Effector memory CD8-positive, alpha-beta T cell (primary cell): ENCODE data around the gene SH3RF3.

Experiments
- ATAC-seq: fragments of 150-1000 bp; cut with Tn5 transposase; replicated peaks from 2 replicates; pipeline ENCODE4 v1.10.0; 2021; ENCODE audit warnings: mild to moderate bottlenecking, moderate library complexity
- DNase-seq, 3 experiments: peaks; one replicate each; pipeline ENCODE4 v3.0.0; 2021
- H3K27ac Mint-ChIP-seq, 2 donors: one replicate each; pipeline ENCODE4 v1.8.0; 2022; ENCODE audit warnings: mild to moderate bottlenecking in 2 of 2, mixed read lengths in 2 of 2, moderate library complexity in 2 of 2
- H3K27me3 Mint-ChIP-seq, 2 donors: one replicate each; pipeline ENCODE4 v1.8.0; 2022; ENCODE audit warnings: mixed read lengths in 2 of 2
- H3K36me3 Mint-ChIP-seq: one replicate; pipeline ENCODE4 v1.8.0; 2022; ENCODE audit warnings: mild to moderate bottlenecking, moderate library complexity, mixed read lengths; ENCODE audit not compliant: insufficient read depth
- H3K4me1 Mint-ChIP-seq, 2 donors: one replicate each; pipeline ENCODE4 v1.8.0; 2022; ENCODE audit warnings: low read depth in 2 of 2, mixed read lengths in 2 of 2
- H3K4me3 Mint-ChIP-seq, 2 donors: one replicate each; pipeline ENCODE4 v1.8.0; 2022; ENCODE audit warnings: mild to moderate bottlenecking in 2 of 2, mixed read lengths in 2 of 2, moderate library complexity in 2 of 2
- H3K9me3 Mint-ChIP-seq, 2 donors: one replicate each; pipeline ENCODE4 v1.8.0; 2022; ENCODE audit warnings: mixed read lengths in 2 of 2

SH3RF3 gene

DNA sequence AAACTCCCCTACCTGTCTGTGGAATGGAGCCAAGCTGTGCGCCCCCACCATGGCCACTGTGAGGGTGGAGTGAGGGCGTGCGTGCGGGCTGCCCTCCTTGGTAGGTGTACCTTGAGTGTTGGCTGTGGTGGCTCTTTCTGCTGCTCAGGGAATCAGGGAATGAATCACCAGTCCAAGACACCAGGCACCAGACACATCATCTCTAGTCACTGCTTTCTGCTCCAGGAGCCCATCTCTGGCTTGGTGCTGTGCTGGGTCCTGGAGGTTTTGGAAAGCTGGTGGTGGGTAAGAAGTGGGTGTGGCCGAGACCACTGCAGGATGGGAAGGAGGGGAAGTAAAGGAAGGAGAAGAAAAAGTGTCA is 274.8 kb downstream of the SH3RF3 start:
- peaks cover 29 to 53% of the 10 kb centered on the region in 2 donors for H3K27me3 Mint-ChIP-seq
- peak overlapping the region in 1 of 2 donors; percentile 4 for H3K27ac Mint-ChIP-seq
- H3K9me3 Mint-ChIP-seq: no peaks in the 10 kb centered on the region
- H3K36me3 Mint-ChIP-seq: no peaks in the 10 kb centered on the region
- peaks cover 0 to 3% of the 10 kb centered on the region in 2 donors for H3K4me1 Mint-ChIP-seq
- no peak for ATAC-seq
- H3K4me3 Mint-ChIP-seq: no peak overlapping the region
- no peak for DNase-seq

DNA sequence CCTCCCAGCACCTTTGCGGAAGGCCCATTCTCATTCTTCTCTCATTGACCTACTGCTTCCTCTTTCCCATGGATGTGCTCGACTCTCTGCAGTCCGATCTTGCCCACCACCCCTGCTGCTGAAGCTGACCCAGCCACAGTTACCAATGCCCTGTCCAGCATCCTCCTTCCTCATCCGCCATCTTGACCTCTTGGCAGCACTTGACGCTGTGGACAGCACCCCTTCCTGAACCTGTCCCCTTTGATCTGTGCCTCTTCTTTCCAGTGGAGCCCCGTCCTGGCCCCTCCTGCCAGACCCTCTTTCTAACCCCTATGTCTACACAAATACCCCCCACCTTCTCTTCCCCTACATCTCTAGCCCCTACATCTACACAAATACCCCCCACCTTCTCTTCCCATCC is 275.7 kb downstream of the SH3RF3 start:
- Mint-ChIP-seq H3K4me1 (peaks cover 0 to 3% of the 10 kb centered on the region in 2 donors), H3K4me3 (no peak overlapping the region), H3K9me3 (no peaks in the 10 kb centered on the region), H3K27me3 (peaks cover 26 to 48% of the 10 kb centered on the region in 2 donors), H3K36me3 (no peaks in the 10 kb centered on the region), H3K27ac (no peak overlapping the region)
- no peak for DNase-seq
- ATAC-seq: no peak

DNA sequence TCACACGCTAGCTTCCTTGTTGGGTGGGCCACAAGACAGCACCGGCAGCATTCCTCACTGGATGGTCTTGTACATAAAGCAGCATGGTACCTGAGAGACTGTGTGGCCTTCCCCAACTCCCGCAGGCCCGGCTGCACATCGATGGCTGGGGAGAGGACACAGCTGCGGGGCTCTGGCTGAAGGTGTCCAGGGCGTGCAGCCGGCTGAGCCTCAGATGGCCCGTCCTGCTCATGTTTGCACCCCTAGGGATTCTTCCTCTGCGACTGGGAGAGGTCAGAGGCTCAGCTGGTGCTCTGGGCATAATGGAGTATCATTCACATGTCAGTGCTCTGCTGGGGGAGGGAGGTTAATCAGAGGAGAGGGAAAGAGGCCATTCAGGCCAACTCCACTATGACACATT is 276.9 kb downstream of the SH3RF3 start:
- Mint-ChIP-seq H3K9me3 (no peaks in the 10 kb centered on the region), H3K27me3 (peaks cover 26 to 48% of the 10 kb centered on the region in 2 donors), H3K4me3 (no peak overlapping the region), H3K27ac (no peak overlapping the region), H3K4me1 (peaks cover 0 to 3% of the 10 kb centered on the region in 2 donors), H3K36me3 (no peaks in the 10 kb centered on the region)
- DNase-seq: no peak
- ATAC-seq: no peak

DNA sequence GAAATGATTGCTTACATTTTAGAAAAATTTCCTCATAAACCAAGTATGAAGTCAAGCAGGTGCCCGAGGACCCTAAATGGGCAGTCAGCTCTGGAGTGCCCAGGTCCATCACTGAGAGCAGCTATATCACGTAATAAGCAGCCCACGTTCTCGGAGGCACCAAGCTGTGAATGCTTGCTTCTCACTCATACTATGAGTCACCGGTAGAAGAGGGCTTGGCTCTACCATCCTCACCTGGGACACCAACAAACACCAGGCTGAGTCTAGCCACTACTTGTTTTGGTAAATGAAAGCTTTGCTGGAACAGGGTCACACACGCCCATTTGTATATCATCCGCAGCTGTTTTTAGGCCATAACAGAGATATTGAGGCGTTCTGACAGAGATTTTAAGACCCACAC is 277.3 kb downstream of the SH3RF3 start:
- Mint-ChIP-seq H3K9me3 (no peaks in the 10 kb centered on the region), H3K36me3 (no peaks in the 10 kb centered on the region), H3K4me1 (peaks cover 0 to 3% of the 10 kb centered on the region in 2 donors), H3K27me3 (peaks cover 26 to 48% of the 10 kb centered on the region in 2 donors), H3K4me3 (no peak overlapping the region), H3K27ac (no peak overlapping the region)
- DNase-seq (no peak), ATAC-seq (no peak)

DNA sequence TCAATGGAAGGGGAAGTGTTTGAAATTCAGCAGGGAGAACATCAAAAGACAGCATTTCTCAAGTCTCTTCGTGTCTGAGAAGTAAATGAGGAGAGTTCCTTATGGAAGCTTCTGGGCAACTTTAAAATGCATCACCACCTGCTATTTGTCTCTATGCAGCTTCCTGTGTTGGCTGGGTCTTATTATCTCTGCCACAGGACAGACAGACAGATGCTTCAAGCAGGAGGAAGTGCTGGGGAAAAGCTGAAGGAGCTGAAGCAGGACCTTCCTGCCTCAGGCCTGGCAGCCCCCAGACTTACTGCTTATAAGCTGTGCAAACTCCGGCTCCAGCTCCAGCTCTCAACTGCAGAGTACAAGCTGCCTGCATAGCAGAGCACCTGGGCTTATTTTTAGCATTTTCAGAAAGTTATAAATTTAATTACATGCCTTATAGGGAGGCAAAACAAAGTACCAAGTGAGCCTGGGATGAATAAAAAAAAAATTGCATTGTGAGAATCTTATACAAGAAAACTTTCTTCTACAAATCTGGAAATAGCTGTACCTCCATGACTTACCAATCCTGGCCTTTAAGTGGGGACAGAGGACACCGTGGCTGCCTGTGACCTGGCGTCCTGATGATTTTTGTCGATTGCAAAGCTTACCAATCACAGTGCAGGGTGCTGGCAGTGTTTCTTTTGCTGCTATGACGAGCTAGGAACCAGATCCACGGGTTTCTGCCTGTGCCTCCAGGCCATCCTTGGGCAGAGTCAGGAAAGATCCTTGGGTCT is 278.5 kb downstream of the SH3RF3 start:
- DNase-seq: no peak
- Mint-ChIP-seq H3K4me3 (no peak overlapping the region), H3K9me3 (no peaks in the 10 kb centered on the region), H3K27me3 (peaks cover 26 to 38% of the 10 kb centered on the region in 2 donors), H3K27ac (no peak overlapping the region), H3K4me1 (peaks cover 0 to 3% of the 10 kb centered on the region in 2 donors), H3K36me3 (no peaks in the 10 kb centered on the region)
- no peak for ATAC-seq

DNA sequence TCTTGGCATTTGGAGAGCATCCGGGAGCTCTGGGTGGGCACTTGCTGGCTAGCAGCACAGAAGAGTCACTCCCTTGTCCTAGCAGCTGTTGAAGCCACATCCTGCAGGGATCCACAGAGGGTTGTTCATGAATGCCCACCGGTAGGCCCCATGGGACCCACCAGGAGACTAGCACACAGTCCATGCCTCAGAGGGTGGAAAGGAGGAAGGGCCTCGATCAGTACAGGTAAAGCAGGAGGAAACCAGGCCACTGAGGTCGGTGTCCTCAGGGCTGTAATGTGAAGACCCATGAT is 279.0 kb downstream of the SH3RF3 start:
- Mint-ChIP-seq H3K4me3 (no peak overlapping the region), H3K4me1 (peaks cover 0 to 3% of the 10 kb centered on the region in 2 donors), H3K36me3 (no peaks in the 10 kb centered on the region), H3K9me3 (no peaks in the 10 kb centered on the region), H3K27ac (no peak overlapping the region), H3K27me3 (peaks cover 26 to 33% of the 10 kb centered on the region in 2 donors)
- DNase-seq (no peak), ATAC-seq (no peak)

DNA sequence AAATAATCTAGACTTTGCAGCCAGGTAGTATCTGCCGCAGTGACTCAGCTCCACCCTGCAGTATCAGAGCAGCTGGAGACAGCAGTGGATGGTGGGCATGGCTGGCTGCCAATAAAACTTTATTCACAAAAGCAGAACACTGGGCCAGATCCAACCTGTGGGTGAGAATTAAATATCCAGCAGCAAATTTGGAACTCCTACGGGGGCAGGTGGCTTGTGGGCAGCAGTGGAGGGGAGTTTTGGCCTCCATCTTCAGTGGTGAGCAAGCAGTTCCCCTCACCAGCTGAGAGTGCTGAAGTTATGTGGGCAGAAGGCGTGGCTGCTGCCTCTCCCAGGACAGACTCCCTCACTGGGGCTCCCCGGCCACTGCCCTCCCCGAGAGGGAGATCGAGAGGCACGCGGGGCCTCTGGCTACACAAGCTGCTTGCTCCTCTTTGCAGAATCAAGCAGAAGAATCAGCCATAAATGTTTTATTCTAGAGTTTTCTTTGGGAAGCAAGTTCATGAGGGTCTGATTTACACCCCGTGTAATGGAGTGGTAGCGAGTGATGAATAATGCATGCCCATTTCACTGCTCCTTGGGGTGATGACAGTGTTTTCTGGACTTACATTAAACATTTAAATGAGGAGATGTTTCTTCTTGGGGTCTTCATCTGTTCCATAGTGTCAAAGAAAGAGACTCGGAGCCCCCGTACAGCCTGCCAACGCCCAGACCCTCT is 280.5 kb downstream of the SH3RF3 start:
- no peak overlapping the region for H3K27ac Mint-ChIP-seq
- peaks cover 21 to 26% of the 10 kb centered on the region in 2 donors for H3K27me3 Mint-ChIP-seq
- H3K36me3 Mint-ChIP-seq: no peaks in the 10 kb centered on the region
- H3K4me1 Mint-ChIP-seq: no peaks in the 10 kb centered on the region
- no peak overlapping the region for H3K4me3 Mint-ChIP-seq
- ATAC-seq (no peak), DNase-seq (no peak)
- no peaks in the 10 kb centered on the region for H3K9me3 Mint-ChIP-seq

DNA sequence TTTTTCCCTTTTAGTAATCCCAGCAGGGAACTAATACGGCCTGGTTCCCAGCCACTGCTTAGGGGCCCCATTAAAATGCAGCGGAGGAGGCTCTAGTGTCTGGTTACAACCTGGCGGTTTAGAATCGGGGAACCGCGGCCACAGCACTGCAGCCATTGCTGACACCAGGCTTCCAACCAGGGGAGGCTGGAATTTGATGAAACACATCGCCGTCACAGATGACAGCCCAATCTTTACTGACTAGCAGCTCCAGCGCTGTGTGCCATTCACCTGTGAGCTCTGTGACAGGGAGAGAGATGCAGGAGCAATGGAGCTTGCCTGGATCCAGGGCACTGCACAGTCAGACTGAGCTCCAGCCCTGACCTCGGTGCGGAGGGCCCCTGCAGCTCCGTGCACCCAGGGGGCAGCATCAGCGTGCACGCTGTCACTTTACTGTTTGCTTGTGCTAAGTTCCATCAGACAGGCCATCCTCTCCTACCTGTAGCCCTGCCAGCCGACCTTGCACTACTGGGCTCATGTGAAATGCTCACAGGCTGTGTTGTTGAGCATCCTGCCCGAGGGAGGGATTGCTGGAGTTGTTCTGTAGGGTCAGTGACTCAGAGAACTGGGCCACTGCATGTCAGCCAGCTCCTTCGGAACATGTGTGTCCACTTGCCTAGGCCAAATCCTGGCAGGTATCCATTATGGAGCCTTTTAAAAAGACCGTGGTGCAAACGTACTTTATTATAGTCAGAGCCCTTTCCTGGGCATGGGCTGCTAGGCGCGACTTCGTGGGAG is 281.2 kb downstream of the SH3RF3 start:
- Mint-ChIP-seq H3K4me3 (no peak overlapping the region), H3K4me1 (no peaks in the 10 kb centered on the region), H3K36me3 (no peaks in the 10 kb centered on the region), H3K27ac (no peak overlapping the region), H3K27me3 (peaks cover 15 to 19% of the 10 kb centered on the region in 2 donors), H3K9me3 (no peaks in the 10 kb centered on the region)
- no peak for DNase-seq
- no peak for ATAC-seq

DNA sequence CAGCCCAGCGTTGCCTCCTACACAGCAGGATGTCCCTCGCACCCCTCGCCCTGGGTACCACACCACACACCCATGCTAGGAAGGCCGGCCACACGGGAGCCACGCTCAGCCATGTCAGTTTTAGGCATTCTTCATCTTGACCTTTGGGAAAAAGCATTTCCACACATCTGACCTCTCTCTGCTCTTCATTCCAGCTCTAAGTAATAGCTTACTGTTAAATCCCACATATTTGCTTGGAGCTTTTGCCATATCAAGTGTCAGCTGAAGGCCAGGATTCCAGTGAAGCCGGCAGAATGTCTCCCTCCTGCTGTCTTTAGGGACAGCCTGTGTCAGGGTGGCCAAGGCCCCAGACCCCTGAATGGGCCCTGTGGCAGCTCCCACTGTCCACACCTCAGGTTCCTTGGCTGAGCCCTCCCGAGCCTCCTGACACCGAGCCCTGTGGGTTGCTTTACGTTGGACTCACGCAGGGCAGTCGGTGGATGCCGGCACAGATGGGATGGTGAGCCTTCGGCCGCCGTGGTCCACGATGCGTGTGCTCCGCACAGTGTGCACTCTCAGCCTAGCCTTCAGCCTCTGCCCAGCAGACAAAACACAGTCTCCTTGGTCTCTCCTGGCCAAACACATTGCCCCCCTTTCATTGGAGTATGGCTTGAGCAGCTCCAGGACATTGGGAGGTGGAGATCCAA is 282.8 kb downstream of the SH3RF3 start:
- Mint-ChIP-seq H3K27me3 (peaks cover 8% of the 10 kb centered on the region in 2 donors), H3K9me3 (no peaks in the 10 kb centered on the region), H3K4me3 (no peak overlapping the region), H3K4me1 (no peaks in the 10 kb centered on the region), H3K36me3 (no peaks in the 10 kb centered on the region), H3K27ac (no peak overlapping the region)
- no peak for ATAC-seq
- no peak for DNase-seq

DNA sequence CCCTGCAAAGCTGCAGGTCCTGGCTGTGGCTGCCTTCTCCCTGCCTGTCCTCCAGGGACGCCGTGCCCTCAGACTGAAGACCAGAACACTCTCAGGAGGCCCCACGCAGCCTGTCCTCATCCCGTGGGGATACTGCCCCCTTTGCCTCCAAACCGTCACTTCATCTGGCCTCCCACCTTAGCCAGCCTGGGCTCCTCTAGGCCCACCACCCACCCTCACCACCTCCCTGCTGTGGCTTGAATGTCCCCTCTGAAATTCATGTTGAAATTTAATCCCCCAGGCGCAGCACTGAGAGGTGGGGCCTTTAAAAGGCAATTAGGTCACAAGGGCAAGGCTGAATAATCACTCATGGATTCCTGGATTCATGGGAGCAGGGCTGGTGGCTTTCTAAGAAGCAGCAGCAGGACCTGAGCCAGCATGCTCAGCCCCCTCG is 286.6 kb downstream of the SH3RF3 start:
- ATAC-seq: no peak
- Mint-ChIP-seq H3K9me3 (no peaks in the 10 kb centered on the region), H3K4me3 (no peak overlapping the region), H3K27me3 (peaks cover 0 to 15% of the 10 kb centered on the region in 2 donors), H3K27ac (no peak overlapping the region), H3K36me3 (no peaks in the 10 kb centered on the region), H3K4me1 (no peaks in the 10 kb centered on the region)
- no peak for DNase-seq

DNA sequence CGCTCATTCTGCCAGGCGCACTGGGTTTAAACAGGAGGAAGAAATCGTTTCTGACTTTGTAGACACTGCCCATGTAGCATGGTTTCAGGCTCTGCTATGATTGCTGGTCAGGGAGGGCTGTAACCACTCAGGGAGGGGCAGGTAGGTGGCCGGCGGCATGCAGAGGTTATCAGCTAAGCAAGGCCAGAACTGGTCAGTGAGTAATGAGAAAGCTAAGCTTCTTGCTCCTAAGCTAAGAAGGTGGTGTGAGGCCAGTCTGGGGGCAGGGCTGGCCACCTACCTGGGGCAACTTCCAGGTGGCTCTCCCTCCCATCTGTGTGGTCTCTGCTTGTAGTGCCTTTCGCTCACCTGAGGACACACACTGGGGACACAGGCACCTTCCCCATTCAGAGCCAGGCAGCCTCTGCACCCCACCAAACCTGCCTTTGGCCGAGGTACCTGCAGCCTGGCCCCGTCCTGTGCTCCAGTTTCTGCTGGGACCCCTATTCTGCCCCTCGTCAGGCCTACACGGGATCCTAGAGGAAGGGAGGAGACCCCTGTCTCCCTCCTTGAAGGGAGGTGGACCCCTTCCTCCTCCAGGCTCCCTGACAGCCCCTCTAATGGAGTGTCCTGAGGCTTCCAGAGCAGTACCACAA is 288.8 kb downstream of the SH3RF3 start:
- no peak overlapping the region for H3K27ac Mint-ChIP-seq
- peaks cover 0 to 15% of the 10 kb centered on the region in 2 donors for H3K27me3 Mint-ChIP-seq
- no peaks in the 10 kb centered on the region for H3K9me3 Mint-ChIP-seq

DNA sequence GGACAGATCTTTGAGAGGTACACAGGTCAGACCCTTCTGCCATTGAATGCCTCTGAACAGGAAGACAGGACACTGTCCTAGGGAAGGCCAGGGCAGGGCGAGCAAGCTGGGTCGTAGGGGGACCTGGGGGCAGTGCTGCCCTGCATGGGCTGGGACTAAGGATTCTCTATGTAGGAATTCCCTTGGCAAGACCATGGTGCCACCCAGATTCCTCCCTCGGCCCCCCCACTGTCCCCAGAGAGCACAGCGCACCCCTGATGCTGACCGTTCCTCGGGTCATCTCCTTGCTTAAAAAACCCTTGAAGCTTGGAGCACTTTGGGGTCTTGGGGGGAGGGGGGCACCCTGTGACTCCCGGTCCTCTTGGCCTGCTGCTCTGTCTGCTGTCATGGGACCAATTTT is 289.7 kb downstream of the SH3RF3 start:
- Mint-ChIP-seq H3K4me1 (no peaks in the 10 kb centered on the region), H3K9me3 (no peaks in the 10 kb centered on the region), H3K27ac (no peak overlapping the region), H3K36me3 (no peaks in the 10 kb centered on the region), H3K4me3 (no peak overlapping the region), H3K27me3 (peaks cover 0 to 15% of the 10 kb centered on the region in 2 donors)
- ATAC-seq (no peak), DNase-seq (no peak)

More for the DNA sequence above, 288.8 kb downstream of the SH3RF3 start:
- H3K36me3 Mint-ChIP-seq: no peaks in the 10 kb centered on the region
- ATAC-seq (no peak), DNase-seq (no peak)
- no peak overlapping the region for H3K4me3 Mint-ChIP-seq
- no peaks in the 10 kb centered on the region for H3K4me1 Mint-ChIP-seq
